GM12878 (cell line): ENCODE data around the gene ISL2. TPM values are rescaled to one million over a fixed set of nuclear protein-coding genes. Genes with fewer than 3 reads are reported as not detected.

ENCODE experiments used
- ATF2 ChIP-seq: IDR thresholded peaks from 2 replicates; pipeline ENCODE4 v1.6.1; 2012; ENCODE audit warnings: low read length, inconsistent platforms
- NR2F1 ChIP-seq: fragments of 450-650 bp; conservative IDR thresholded peaks from 2 replicates; pipeline ENCODE4 v1.6.1; 2017; ENCODE audit warnings: mild to moderate bottlenecking
- TCF3 ChIP-seq: IDR thresholded peaks from 2 replicates; pipeline ENCODE4 v1.6.1; 2012; ENCODE audit warnings: low read depth, mild to moderate bottlenecking, low read length, borderline replicate concordance; ENCODE audit not compliant: insufficient read depth
- ZNF384 ChIP-seq: IDR thresholded peaks from 2 replicates; pipeline ENCODE4 v1.6.1; 2012; ENCODE audit warnings: low read depth, mild to moderate bottlenecking, low read length, improper control_type of control experiment, borderline replicate concordance
- ZNF592 ChIP-seq: fragments of 450-650 bp; IDR thresholded peaks from 2 replicates; pipeline ENCODE4 v1.6.1; 2017; ENCODE audit warnings: mild to moderate bottlenecking, moderate library complexity
- polyA plus RNA-seq, 11 experiments: library from polyadenylated mRNA; depleted of rRNA in 4 of 11; unstranded in 6 of 11; stranded (reverse) in 5 of 11; fragments of >200 nt; fragmentation: Nextera tagmentation in 4 of 11; fragmentation: Illumina TruSeq in 1 of 11; extraction: Ambion mirVana in 4 of 11; extraction: Trizol in 1 of 11; gene quantifications; 1 replicate in 1 of 11; 2 replicates in 10 of 11; pipeline versions ENCODE4 v1.2.1 to v1.2.3, GENCODE V29; 2011 to 2016; ENCODE audit warnings: inconsistent platforms in 2 of 11, missing spikeins in 2 of 11, low read depth in 1 of 11
- total RNA-seq, 4 experiments: library from RNA; depleted of rRNA in 3 of 4; stranded (reverse); fragments of >200 nt in 3 of 4; fragmentation: Illumina TruSeq in 1 of 4; extraction: Trizol in 1 of 4; gene quantifications; 2 replicates each; pipeline versions ENCODE4 v1.2.1 to v1.2.3, GENCODE V29; 2013 to 2021
- TF ChIP-seq, protein P1 (sequence below): IDR thresholded peaks from 2 replicates; pipeline ENCODE4 v1.6.1; 2012; ENCODE audit warnings: improper control_type of control experiment, low read depth, low read length; ENCODE audit not compliant: insufficient replicate concordance

ISL2 gene
- total and polyA plus RNA-seq, 10 of the 15 experiments (the other 5 are each of a cell fraction or from before 2014, with no cell fraction given): 0.05 to 0.26 (median 0.08) TPM; not detected in 7

DNA sequence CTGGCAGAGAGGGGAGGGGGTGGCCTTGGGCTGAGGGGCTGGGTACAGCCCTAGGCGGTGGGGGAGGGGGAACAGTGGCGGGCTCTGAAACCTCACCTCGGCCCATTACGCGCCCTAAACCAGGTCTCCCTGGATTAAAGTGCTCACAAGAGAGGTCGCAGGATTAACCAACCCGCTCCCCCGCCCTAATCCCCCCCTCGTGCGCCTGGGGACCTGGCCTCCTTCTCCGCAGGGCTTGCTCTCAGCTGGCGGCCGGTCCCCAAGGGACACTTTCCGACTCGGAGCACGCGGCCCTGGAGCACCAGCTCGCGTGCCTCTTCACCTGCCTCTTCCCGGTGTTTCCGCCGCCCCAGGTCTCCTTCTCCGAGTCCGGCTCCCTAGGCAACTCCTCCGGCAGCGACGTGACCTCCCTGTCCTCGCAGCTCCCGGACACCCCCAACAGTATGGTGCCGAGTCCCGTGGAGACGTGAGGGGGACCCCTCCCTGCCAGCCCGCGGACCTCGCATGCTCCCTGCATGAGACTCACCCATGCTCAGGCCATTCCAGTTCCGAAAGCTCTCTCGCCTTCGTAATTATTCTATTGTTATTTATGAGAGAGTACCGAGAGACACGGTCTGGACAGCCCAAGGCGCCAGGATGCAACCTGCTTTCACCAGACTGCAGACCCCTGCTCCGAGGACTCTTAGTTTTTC lies 4.9 kb downstream of the ISL2 start (continued):
- no peak for TF ChIP-seq NR2F1
- TF ChIP-seq ZNF592: no peak
- no peak for TF ChIP-seq ZNF384
- TF ChIP-seq, protein P1, sequence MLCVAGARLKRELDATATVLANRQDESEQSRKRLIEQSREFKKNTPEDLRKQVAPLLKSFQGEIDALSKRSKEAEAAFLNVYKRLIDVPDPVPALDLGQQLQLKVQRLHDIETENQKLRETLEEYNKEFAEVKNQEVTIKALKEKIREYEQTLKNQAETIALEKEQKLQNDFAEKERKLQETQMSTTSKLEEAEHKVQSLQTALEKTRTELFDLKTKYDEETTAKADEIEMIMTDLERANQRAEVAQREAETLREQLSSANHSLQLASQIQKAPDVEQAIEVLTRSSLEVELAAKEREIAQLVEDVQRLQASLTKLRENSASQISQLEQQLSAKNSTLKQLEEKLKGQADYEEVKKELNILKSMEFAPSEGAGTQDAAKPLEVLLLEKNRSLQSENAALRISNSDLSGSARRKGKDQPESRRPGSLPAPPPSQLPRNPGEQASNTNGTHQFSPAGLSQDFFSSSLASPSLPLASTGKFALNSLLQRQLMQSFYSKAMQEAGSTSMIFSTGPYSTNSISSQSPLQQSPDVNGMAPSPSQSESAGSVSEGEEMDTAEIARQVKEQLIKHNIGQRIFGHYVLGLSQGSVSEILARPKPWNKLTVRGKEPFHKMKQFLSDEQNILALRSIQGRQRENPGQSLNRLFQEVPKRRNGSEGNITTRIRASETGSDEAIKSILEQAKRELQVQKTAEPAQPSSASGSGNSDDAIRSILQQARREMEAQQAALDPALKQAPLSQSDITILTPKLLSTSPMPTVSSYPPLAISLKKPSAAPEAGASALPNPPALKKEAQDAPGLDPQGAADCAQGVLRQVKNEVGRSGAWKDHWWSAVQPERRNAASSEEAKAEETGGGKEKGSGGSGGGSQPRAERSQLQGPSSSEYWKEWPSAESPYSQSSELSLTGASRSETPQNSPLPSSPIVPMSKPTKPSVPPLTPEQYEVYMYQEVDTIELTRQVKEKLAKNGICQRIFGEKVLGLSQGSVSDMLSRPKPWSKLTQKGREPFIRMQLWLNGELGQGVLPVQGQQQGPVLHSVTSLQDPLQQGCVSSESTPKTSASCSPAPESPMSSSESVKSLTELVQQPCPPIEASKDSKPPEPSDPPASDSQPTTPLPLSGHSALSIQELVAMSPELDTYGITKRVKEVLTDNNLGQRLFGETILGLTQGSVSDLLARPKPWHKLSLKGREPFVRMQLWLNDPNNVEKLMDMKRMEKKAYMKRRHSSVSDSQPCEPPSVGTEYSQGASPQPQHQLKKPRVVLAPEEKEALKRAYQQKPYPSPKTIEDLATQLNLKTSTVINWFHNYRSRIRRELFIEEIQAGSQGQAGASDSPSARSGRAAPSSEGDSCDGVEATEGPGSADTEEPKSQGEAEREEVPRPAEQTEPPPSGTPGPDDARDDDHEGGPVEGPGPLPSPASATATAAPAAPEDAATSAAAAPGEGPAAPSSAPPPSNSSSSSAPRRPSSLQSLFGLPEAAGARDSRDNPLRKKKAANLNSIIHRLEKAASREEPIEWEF: no peak
- no peak for TF ChIP-seq TCF3
- TF ChIP-seq ATF2: no peak
- TF ChIP-seq, all 136 proteins: peak for 0
